Upper lobe of left lung (tissue), 4 donors: ENCODE measurements around the gene GPER1.

Experiments
- POLR2A ChIP-seq, 4 donors: fragments of 450-650 bp; IDR thresholded peaks; one replicate each; pipeline ENCODE4 v1.5.1; 2016 to 2017; ENCODE audit warnings: antibody characterized with exemption in 4 of 4, mild to moderate bottlenecking in 2 of 4
- TF ChIP-seq, protein P1 (sequence below), 6 experiments: fragments of 450-650 bp in 4 of 6; fragments of 200-600 bp in 2 of 6; sonication (generic) in 2 of 6; IDR thresholded peaks; one replicate each; pipeline ENCODE4 v1.5.1; 2016 to 2019; ENCODE audit warnings: antibody characterized with exemption in 6 of 6

- TF ChIP-seq, protein P1, sequence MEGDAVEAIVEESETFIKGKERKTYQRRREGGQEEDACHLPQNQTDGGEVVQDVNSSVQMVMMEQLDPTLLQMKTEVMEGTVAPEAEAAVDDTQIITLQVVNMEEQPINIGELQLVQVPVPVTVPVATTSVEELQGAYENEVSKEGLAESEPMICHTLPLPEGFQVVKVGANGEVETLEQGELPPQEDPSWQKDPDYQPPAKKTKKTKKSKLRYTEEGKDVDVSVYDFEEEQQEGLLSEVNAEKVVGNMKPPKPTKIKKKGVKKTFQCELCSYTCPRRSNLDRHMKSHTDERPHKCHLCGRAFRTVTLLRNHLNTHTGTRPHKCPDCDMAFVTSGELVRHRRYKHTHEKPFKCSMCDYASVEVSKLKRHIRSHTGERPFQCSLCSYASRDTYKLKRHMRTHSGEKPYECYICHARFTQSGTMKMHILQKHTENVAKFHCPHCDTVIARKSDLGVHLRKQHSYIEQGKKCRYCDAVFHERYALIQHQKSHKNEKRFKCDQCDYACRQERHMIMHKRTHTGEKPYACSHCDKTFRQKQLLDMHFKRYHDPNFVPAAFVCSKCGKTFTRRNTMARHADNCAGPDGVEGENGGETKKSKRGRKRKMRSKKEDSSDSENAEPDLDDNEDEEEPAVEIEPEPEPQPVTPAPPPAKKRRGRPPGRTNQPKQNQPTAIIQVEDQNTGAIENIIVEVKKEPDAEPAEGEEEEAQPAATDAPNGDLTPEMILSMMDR (IDR thresholded peaks at IDR 0.05): no peak
- no peak for TF ChIP-seq POLR2A (IDR thresholded peaks at IDR 0.05)
Measured at GRCh38 chr7:1061180-1061579, 26.7 kb upstream of the GPER1 start.
